C1 segment of cervical spinal cord (tissue), 14 donors: ENCODE data around the gene IFT43.
A peak's percentile ranks its signal among the peaks of the same experiment; 100 is the strongest.

Experiments used
- DNase-seq, 14 donors: peaks; one replicate each; lab custom pipeline; 2025; lab: John Stamatoyannopoulos, UW

IFT43 gene

DNA sequence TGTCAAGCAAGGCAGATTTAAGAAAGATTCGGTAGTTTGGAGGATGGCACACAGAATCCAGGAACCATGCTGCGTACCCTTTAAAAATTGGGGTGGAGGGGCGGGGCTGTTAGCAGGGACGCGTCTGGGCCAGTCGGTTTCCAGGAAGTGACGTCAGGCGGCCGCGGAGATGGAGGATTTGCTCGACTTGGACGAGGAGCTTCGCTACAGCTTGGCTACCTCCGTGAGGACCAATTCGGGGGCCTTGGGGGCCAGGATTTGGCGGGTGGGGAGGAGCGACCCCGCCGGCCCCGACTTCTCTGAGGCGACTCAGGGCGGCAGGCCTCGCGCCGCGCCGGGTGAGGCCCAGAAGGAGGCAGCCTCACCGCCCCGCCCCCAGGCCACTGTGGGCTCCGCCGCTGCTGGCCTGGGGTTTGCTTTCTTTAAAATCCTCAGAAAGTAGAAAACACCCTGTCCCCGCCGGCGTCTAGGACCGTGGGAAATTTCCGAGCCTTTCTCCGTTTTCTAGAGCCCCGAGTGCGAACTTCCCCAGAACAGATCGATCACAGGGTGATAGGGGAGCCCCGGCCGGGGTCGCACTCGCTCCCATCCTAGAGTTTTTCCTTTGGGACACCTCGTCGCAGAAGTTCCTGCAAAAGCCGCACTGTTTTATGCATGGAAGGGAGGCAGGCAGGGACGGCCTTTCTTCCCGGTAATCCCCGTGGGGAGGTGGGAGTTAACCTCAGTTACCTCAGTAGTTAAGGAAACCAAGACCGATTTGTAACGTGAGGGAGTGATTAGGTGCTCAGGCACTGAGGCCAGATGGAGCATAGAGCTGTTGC is at the start of gene IFT43:
TSS of gene IFT43 (plus strand) at position 146 of the 821 bp plus-strand sequence. CDS start at position 170, 24 bp downstream.
- DNase-seq = peak; percentile 20 to 89 (median 80)

DNA sequence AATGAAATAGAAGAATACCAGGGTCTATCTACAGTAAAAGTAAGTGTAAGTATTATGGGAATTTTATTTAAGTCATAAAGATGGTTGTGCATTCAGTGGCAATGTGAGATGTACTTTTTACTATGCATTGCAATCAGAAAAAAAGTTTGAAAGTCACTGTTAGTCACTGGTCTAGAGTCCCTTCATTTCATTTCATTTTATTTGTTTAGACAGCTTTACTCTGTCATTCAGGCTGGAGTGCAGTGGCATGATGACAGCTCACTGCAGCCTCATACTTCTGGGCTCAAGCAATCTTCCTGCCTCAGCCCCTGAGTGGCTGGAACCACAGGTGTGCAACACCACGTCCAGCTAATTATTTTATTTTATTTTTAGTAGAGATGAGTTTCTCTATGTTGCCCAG is 46.4 kb upstream of the IFT43 start:
- DNase-seq = no peak

DNA sequence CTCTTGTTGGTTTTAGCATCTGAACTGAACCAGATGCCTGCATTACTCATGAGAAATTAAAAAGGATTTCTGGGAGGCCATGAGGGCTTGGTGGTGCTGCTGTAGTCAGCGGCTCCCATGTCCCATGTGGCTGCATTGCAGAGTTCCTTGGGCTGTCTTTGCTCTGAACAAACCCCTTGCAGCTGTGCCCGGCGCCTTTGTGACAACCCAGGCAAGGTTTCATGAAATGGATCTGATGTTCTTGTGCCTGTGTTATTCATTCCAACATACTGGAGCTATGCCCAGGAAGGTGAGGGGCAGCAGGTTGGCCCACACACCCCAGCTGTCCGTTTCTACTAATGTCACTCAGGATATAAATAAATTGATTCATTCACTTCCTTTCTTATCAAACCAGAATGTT is 44.5 kb upstream of the IFT43 start:
- DNase-seq = no peak

- DNase-seq = no peak
Observed at GRCh38 chr14:75944607-75945241, 40.8 kb upstream of the IFT43 start.

DNA sequence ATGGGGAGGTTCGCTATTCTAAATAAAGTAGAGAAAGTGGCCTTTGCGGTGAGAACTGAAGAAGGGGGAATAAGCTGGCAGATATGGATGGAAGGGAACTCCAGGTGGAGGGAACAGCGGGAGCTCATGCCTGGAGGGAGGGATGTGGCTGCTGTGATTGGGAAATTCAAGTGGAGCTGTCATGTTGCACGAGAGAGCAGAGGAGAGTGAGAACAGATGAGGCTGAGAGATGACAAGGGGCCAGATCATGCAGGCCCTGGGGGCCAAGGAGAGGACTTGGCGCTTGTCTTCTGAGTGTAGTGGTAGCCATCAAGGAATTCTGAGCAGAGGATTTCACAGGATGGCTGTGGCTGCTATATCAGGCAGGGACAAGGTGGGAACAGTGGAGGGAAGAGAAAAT is 38.8 kb upstream of the IFT43 start:
- DNase-seq = no peak

- DNase-seq = no peak
Observed at GRCh38 chr14:75952489-75952888, 33.1 kb upstream of the IFT43 start.

DNA sequence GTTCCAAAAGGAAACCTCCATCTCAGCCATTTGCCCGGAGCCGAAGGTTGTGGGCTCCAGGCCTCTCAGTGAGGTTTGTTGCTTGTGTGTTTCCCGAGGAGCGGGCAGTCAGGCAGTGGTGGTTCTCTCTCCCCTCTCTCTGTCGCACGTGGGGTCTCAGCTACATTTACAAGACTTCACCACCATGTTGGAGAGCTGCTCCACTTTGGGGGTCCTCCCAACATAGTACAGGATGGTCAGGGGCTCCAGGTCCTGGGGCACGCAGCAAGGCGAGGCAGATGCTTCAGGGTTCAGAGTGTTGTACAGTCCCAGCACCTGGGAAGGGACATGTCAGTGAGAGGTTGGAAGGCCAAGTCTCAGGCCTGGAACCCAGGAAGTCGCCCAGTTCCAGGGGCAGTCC is 26.5 kb upstream of the IFT43 start:
- DNase-seq = no peak

DNA sequence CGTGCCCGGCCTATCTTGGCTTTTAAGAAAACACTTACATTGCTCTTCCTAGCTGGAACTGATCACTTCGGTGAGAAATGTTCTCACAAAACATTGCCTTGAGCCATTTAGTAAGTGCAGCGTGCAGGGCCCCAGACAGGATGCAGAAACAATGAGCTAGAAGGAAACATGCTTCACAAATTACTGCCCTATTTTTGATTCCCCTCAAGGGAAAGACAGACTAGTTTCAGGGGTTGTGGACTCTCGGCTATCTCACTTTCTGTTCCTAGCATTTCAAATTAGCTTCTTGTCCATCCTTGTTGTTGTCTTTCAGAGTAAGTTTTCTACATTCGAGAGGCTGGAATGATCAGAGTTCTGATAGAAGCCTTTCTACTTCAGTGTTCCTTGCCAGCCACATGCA is 25.3 kb upstream of the IFT43 start:
- DNase-seq = no peak

- no peak for DNase-seq
Observed at GRCh38 chr14:75961662-75962061, 23.9 kb upstream of the IFT43 start.

DNA sequence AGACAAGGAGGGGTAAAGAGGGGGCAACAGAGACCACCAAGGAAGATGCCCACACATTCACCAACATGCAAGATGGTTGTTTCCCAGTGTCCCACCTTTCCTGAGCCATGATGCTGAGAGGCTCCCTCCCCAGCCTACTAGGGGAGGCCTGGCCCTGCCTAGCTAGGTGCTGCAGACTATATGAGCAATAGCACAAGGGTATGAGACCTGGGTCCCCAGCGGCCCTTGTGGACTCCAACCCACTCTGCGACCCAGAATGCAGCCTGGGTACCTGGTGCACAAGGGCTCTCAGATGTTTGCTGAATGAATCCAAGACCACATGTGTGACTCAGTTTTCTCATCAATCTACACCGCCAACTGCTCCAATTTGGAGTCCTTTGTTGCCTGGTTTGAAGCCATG is 17.7 kb upstream of the IFT43 start:
- DNase-seq = no peak

DNA sequence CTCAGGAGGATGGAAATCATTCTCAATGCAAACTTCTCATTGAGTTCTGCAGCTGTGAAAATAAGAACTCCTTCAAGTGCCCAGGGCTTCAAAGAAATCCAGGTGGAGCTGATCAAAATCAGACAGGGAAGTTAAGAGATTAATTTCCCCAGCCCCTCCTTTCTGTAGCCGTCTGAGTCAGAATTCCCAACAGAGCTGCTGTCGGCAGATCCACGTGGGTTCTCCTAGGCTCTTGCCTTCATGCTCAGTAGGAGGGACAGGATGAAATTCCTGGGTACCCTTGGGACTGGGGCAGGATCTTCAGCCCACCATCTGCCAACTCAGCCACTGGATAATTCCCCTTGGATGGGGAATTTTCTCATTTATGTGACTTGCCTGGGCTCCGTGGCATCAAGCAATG is 17.1 kb upstream of the IFT43 start:
- DNase-seq = no peak

DNA sequence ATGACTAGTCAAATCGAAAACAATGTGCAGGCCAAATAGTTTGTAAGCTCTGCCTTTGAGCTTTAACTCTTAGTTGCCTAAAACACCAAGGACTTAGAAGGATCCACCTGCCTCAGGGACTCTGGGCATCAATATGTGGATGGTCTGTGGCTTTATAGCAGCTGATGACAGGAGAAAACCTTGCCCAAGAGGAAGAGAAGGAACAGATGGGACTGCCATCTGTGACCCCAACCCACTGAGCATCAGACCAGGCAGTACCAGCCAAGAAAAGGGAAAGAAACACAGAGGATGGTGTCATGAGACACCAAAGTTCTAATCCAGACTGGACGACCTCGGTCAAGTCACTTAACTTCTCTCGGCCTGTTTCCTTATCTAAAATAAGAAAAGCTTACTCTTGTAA is 16.4 kb upstream of the IFT43 start:
- peak in 1 of 14 donors; percentile 46 for DNase-seq

DNA sequence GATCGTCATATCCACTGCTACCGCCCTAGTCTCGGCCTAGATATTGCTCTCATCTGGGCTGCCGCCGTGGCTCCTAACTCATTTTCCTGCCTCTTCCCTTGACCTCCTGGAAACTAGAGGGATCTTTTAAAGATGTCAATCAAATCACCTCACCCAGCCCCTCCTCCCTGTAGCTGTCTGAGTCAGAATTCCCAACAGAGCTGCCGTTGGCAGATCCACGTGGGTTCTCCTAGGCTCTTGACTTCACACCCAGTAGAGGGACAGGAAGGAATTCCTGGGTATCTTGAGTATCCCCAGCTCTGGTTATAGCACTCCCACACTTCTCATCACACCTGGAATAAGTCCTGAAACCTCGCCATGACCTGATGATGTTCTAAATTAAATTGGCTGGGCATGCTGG is 15.7 kb upstream of the IFT43 start:
- DNase-seq = no peak

DNA sequence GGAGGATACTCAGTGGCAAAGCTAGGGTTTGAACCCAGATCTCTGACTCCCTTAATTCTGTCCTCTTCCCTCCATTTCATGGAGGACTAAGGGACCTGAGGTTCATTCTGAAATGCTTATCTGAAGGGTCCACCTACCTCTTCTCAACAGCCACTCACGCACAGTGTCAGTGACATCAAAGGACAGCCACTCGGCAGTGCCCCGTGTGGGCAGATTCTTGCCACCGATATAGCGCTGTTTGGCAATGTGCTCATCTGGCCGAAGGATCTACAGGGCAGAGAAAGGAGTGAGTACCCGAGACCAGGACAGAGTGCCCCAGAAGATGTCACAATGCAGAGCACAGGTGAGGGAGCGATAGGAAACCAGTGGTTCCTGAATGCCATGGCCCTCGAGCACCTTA is 14.6 kb upstream of the IFT43 start:
- no peak for DNase-seq

DNA sequence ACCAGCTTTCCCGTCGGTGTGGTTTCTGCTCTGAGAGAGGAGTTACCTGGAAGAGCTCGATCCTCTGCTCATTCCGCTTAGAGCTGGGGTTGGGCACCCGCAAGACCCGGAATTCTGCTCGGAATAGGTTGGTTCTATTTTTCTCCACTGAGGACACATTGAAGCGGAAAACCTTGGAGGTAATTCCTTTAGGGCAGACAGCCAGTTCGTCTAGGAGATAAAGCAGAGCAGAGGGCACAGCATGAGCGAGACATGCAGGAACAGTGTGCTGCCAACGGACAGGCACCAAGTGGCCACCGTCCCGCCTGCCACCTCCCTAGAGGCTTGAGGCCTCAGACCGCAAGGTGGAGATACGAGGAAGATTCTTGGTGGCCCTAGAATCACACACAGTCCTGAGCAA is 14.1 kb upstream of the IFT43 start:
- DNase-seq = peak in 1 of 14 donors; percentile 73

- peak in 1 of 14 donors; percentile 9 for DNase-seq
Observed at GRCh38 chr14:75972801-75973421, 12.7 kb upstream of the IFT43 start.

- no peak for DNase-seq
Observed at GRCh38 chr14:75976826-75977581, 8.6 kb upstream of the IFT43 start.

DNA sequence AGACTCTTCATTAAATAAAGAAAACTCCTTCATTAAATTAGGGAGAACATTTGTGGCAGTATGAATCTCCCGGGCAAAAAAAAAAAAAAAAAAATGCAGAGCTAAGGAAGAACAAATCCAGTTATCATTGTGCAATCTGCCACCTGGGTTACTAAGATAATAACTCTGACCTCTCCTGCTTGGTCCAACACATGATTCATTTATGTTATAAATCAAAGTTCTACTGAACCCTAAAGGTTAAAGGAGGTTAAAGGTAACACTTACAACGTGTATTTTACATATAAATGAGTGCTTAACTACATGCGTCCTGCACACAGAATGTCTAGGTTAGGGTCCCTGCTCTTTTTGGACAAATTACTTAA is 8.0 kb upstream of the IFT43 start:
- no peak for DNase-seq

DNA sequence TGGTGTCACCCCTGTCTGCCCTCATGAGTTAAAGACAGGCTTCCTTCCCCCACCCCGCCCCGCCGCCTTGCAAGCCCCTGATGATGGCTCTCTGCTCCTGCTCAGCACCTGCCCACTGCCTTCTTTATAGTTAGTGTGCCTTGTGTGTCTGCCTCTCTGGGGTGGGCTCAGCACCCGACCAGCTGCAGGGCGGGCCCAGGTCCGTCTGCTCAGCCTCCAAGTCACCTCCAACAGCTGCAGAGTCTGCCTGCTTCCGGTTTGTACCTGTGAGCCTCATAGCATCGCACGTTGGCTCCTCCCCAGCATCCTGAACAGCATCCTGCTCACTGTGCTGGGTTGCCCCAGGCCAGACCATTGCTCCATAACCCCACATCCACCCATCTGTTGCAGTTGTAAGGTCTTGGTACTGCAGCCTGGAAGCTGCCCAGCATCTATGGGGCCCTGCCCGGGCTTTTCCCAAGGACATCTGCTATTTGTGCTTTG is 7.3 kb upstream of the IFT43 start:
- peak in 1 of 14 donors; percentile 23 for DNase-seq

GRCh38 chr14:75979071-75979571 is 6.4 kb upstream of the IFT43 start:
- peak in 8 of 14 donors; percentile 27 to 65 (median 45) for DNase-seq
